ENCODE results near the gene OR2H1. TPM values are rescaled to one million over a fixed set of nuclear protein-coding genes. Genes with fewer than 3 reads are reported as not detected.

OR2H1 gene
- total RNA-seq, 1 donor from 2014 or later, result not detected

- no peaks in the 10 kb centered on the region for H3K27me3 ChIP-seq (ENCODE audit: control insufficient read depth, insufficient read depth, low read length)
- H3K4me3 ChIP-seq (ENCODE audit: low read depth, low read length), result no peak overlapping the region
- no peak for TF ChIP-seq CTCF (IDR thresholded peaks at IDR 0.05; ENCODE audit: insufficient read depth, low read length, poor library complexity, severe bottlenecking)
- no peak for DNase-seq (ENCODE audit: low read depth)
- no peaks in the 10 kb centered on the region for H3K36me3 ChIP-seq (ENCODE audit: control insufficient read depth, insufficient read depth, low read length)
These were observed 4.3 kb downstream of the OR2H1 start for GRCh38 chr6:29461021-29461814.

- no peak for DNase-seq (ENCODE audit: low read depth)
- TF ChIP-seq CTCF (IDR thresholded peaks at IDR 0.05; ENCODE audit: insufficient read depth, low read length, poor library complexity, severe bottlenecking), result no peak
- no peaks in the 10 kb centered on the region for H3K27me3 ChIP-seq (ENCODE audit: control insufficient read depth, insufficient read depth, low read length)
- no peaks in the 10 kb centered on the region for H3K36me3 ChIP-seq (ENCODE audit: control insufficient read depth, insufficient read depth, low read length)
- no peak overlapping the region for H3K4me3 ChIP-seq (ENCODE audit: low read depth, low read length)
These were observed 5.1 kb downstream of the OR2H1 start for GRCh38 chr6:29462022-29462421.

GRCh38 chr6:29465279-29465678 lies 8.3 kb downstream of the OR2H1 start:
- no peaks in the 10 kb centered on the region for H3K36me3 ChIP-seq (ENCODE audit: control insufficient read depth, insufficient read depth, low read length)
- DNase-seq (ENCODE audit: low read depth), result no peak

GRCh38 chr6:29465801-29466200 lies 8.8 kb downstream of the OR2H1 start:
- H3K4me3 ChIP-seq (ENCODE audit: low read depth, low read length), result no peak overlapping the region
- H3K36me3 ChIP-seq (ENCODE audit: control insufficient read depth, insufficient read depth, low read length), result no peaks in the 10 kb centered on the region
- no peaks in the 10 kb centered on the region for H3K27me3 ChIP-seq (ENCODE audit: control insufficient read depth, insufficient read depth, low read length)
- no peak for DNase-seq (ENCODE audit: low read depth)
- no peak for TF ChIP-seq CTCF (IDR thresholded peaks at IDR 0.05; ENCODE audit: insufficient read depth, low read length, poor library complexity, severe bottlenecking)

More at GRCh38 chr6:29465279-29465678, 8.3 kb downstream of the OR2H1 start:
- Histone ChIP-seq H3K4me3 (ENCODE audit: low read depth, low read length) (no peak overlapping the region), H3K27me3 (ENCODE audit: control insufficient read depth, insufficient read depth, low read length) (no peaks in the 10 kb centered on the region)
- TF ChIP-seq CTCF (IDR thresholded peaks at IDR 0.05; ENCODE audit: insufficient read depth, low read length, poor library complexity, severe bottlenecking), result no peak

GRCh38 chr6:29466241-29466640 lies 9.3 kb downstream of the OR2H1 start:
- TF ChIP-seq CTCF (IDR thresholded peaks at IDR 0.05; ENCODE audit: insufficient read depth, low read length, poor library complexity, severe bottlenecking), result no peak
- no peaks in the 10 kb centered on the region for H3K36me3 ChIP-seq (ENCODE audit: control insufficient read depth, insufficient read depth, low read length)

GRCh38 chr6:29474996-29475395 lies 18.0 kb downstream of the OR2H1 start:
- H3K27me3 ChIP-seq (ENCODE audit: control insufficient read depth, insufficient read depth, low read length), result no peaks in the 10 kb centered on the region

More at GRCh38 chr6:29466241-29466640, 9.3 kb downstream of the OR2H1 start:
- Histone ChIP-seq H3K4me3 (ENCODE audit: low read depth, low read length) (no peak overlapping the region), H3K27me3 (ENCODE audit: control insufficient read depth, insufficient read depth, low read length) (no peaks in the 10 kb centered on the region)
- no peak for DNase-seq (ENCODE audit: low read depth)

More at GRCh38 chr6:29474996-29475395, 18.0 kb downstream of the OR2H1 start:
- TF ChIP-seq CTCF (IDR thresholded peaks at IDR 0.05; ENCODE audit: insufficient read depth, low read length, poor library complexity, severe bottlenecking), result no peak
- H3K36me3 ChIP-seq (ENCODE audit: control insufficient read depth, insufficient read depth, low read length), result no peaks in the 10 kb centered on the region
- H3K4me3 ChIP-seq (ENCODE audit: low read depth, low read length), result no peak overlapping the region
- DNase-seq (ENCODE audit: low read depth), result no peak

All from kidney epithelial cell (primary cell).